AG08396 (cell line): Measurements from ENCODE around the gene CEBPG.

ENCODE experiments used
- DNase-seq: peaks from one replicate; pipeline ENCODE4 v3.0.0; 2012; ENCODE audit warnings: low spot score, mixed read lengths

CEBPG gene

GRCh38 chr19:33350538-33351309, 22.8 kb upstream of the CEBPG start:
- peak; percentile 33 for DNase-seq

DNA sequence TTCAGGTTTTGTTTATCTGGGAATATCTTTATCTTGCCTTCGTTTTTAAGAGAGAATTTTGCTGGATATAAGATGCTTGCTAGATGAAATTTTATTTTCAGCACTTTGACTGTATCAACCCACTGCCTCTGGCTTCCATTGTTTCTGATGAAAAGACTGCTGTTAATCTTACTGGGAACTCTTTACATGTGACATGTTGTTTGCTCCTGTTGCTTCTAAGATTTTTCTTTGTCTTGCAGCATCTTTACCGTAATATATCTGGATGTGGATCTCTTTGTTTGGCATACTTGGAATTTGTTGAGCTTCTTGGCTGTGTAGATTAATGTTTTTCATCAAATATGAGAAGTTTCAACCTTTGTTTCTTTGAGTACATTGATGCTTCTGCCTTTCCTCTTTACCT, 18.0 kb upstream of the CEBPG start:
- DNase-seq: no peak

DNA sequence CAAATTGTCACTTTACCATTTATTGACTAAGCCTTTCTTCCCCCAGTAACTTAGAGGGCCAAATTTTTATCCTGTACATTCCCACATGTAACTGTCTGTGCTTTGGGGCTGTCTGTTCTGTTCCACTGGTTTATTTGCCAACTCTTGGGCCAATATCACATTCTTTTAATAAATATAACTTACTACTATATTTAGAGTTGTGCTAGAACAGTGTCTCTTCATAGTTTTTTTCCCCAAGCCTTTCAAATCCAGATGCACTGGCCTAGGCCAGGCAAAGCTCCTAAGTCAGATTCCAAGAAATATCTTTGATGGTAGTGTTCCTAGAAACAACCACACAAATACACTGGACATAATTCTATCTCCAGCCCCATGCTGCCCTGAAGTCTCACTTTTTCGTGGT, 16.0 kb upstream of the CEBPG start:
- no peak for DNase-seq

GRCh38 chr19:33358408-33358807, 15.1 kb upstream of the CEBPG start:
- DNase-seq: no peak

DNA sequence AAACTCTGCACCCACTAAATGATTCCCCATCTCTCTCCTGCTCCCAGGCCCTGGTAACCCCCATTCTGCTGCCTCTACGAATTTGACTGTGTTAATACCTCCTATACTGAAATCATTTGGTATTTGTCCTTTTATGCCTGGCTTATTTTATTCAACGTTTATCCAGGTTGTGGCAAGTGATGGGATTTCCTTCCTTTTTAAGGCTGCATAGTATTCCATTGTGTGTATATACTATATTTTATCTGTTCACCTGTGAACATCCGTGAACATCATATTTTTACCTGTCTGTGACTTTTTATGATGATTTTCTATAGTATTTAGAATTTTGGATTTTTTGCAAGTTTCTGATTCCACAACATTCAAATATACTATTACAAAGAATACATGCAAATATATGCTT, 13.9 kb upstream of the CEBPG start:
- DNase-seq: no peak

DNA sequence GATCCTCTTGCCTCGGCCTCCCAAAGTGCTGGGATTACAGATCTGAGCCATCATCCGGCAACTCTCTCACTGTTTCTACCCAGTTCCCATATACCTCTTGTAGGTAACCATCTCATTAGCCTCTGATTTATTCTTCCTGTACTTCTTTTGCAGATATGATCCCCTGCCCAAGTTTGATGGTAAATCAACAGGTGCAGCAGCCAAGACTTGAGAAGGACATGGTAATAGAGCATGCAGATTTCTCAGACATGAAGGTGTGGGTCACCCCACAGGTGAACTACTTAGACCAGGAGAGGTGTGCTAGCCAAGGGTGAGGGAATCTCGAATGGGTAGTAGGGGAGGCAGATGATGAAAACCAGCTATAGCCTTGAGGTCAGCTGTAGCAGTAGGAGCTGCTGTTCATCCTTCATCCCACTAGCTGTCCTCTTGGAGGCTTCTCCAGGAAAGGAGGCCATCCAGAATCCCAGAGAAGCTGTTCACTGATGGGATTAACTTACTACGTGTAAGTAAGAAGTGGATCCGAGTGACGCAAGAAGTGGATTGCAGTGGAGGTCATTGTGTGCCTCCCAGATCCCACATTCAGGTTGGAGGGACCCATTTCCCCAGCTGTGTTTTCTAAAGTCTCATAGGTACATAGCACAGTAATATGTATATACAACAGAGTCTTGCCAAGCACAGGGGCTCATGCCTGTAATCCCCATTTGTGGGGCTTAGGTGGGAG, 10.8 kb upstream of the CEBPG start:
- no peak for DNase-seq

- no peak for DNase-seq
Observed at GRCh38 chr19:33363476-33363875, 10.0 kb upstream of the CEBPG start.

GRCh38 chr19:33365691-33366090, 7.8 kb upstream of the CEBPG start:
- DNase-seq: no peak

DNA sequence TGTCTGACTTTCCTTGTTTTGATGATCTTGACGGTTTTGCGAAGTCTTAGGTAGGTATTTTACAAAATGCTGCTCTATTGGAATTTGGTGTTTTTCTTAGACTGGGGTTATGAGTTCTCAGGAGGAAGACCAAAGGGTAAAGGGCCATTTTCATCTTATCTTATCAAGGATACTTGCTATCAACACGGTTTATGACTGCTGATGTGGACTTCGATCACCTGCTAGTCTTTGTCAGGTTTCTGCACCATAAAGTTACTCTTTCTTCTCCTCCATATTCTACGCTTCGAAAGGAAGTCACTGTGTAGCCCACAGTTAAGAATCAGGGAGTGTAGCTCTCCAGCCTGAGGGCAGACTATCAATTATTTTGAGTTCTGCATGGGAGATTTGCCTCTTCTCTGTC, 7.4 kb upstream of the CEBPG start:
- no peak for DNase-seq

DNA sequence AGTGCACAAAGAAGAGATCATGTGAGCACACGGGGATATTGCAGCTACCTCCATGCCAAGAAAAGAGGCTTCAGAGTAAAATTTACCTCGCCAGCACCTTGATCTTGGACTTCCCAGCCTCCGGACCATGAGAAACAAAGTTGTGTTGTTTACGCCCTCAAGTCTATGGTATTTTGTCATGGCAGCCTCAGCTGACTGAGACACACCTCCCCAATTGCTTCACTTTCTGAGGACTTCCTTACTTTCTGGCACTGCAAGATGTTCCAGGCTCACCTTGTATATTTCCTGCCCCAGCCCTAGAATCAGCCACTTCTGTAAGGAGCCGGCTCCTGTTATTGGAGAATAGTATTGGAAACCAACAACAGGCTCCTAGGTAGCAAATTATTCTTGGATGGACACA, 6.6 kb upstream of the CEBPG start:
- no peak for DNase-seq

DNA sequence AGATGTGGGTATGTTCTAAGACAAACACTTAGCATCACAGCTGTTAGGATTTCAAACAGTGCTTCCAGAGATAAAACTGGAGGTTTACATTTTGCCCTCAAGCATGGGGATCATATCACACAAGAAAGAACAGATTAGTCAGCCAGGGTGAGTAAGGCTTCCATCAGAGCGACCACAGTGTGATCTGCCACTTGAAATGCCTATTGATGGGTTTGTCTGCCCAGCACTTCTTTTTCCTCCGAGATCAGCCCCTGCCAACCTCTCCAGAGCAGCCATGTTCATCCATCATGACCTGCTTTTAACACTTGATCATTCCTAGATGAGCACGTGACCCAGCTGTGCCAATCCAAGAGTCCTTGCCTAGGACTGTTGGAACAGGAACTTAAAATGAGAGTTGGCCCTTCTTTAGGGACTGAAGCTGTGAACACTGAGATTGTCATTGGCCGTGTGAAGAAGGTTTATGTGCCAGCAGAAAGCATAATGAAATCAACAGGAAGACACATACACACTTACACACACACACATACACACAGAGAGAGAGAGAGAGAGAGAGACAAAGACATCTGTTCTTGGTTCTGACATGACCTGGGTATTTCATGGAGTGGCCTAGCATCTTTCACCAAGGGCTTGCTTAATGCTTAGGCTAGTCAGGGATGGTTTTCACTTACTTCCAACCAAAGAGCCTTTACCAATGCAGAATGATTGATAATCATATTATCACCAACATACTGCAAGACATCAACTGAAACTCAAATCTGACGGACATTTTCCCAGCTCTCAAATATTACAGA, 5.2 kb upstream of the CEBPG start:
- peak; percentile 49 for DNase-seq

DNA sequence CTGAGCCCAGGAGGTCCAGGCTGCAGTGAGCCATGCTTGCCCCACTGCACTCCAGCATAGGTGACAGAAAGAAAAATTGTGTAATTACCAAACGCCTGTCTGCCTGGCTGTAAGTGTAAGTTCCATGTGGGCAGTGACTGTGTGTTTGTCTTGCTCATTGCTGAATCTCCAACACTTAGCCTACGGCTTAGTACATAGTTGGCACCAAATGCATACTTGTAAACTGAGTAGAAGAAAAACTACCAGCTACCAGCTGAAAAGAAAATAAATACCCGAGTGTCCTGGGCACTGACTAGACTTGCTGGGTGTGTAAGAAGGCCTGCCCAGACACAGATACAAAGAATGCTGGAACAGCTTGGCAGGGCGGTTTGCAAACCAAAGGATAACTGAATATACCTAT, 2.7 kb upstream of the CEBPG start:
- DNase-seq: no peak

- peak; percentile 35 for DNase-seq
Observed at GRCh38 chr19:33374236-33374714, 766 bp downstream of the CEBPG start.

GRCh38 chr19:33375156-33375836, 1.8 kb downstream of the CEBPG start:
- no peak for DNase-seq

DNA sequence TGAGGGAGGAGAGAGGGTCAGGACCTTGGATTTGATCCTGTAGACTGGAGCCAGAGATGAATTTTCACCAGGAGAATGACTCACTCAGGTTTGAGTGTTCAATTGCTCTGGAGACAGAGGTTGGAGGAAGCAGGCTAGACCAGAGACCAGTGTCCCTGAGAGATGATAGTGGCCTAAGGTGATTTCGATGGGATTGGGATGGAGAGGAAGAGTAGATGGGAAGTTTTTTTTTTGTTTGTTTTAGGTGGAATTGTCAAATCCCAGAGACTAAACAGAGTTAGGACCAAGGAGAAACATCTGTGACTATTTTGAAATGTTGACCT, 2.3 kb downstream of the CEBPG start:
- no peak for DNase-seq

GRCh38 chr19:33376423-33376822, 2.9 kb downstream of the CEBPG start:
- DNase-seq: peak; percentile 74

GRCh38 chr19:33376941-33377557, 3.5 kb downstream of the CEBPG start:
- DNase-seq: no peak

- DNase-seq: no peak
Observed at GRCh38 chr19:33377586-33378475, 4.3 kb downstream of the CEBPG start.

GRCh38 chr19:33379151-33379829, 5.8 kb downstream of the CEBPG start:
- DNase-seq: no peak

- no peak for DNase-seq
Observed at GRCh38 chr19:33381101-33381500, 7.6 kb downstream of the CEBPG start.
